GM18909 (cell line): ENCODE data around the gene SEC31A.

Experiments used
- ATAC-seq: cut with Tn5 transposase; IDR thresholded peaks from one replicate; pipeline ENCODE4 v1.9.1; 2021; ENCODE audit warnings: mild to moderate bottlenecking; ENCODE audit not compliant: unreplicated experiment, poor library complexity

The SEC31A gene

DNA sequence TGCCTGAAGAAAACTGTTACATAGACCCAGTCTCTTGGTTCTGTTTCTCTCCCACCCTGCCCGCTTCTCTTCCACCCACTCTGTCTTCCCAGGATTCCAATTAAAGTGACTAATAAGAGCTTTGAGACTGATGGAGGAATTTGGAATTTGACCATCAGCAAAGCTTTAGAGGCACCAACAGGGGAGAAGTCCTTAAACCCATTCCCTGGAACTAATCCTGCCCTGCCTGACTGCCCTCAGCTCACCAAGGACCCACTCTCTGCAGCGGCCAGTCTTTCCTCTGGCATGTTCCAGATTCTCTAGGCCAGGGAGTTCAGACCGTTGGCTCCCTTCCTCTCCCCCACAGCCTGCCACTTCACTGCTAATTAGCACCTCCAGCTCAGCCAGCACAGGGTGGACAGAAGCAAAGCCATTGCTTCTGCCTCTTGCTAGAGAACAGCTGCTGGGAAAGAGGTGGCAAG, 116.2 kb downstream of the SEC31A start:
- ATAC-seq, result no peak

DNA sequence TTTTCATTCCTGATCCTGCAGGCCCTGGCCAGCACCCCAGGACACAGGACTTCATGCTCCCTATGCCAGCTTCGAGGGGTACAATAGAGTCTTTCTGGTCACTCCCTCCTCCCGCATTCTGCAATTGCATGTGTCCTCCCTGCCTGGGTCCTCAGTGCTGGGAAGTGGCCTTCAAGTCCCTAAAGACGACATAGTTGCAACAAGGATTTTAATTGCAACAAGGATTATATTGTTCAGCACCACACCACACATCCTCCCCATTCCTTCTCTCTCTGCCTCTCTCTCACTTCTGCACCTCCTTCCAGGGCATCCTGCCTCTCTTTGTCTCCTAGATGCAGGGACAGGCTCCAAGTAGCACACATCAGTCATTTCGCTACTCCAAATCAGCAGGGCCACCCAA, 117.9 kb downstream of the SEC31A start:
- ATAC-seq, result no peak

DNA sequence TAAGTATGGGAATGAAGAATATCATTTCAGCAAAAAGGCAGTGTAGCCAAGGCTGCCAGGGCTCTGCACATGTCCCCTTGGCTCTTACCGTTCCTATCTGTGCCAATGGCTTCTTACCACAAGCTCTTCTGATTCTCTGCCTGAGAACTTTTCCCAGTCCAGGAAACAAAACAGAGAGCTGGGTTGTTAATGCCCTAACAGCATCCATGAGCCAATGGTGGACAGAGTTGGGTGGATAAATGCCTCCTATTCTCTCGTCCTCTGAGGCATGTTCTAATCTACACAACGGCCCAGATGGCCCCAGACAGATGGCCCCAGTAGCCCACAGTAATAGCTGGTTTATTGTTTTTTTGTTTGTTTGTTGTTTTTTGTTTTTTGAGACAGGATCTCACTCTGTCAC, 120.3 kb downstream of the SEC31A start:
- no peak for ATAC-seq
